Eye (tissue), 1 donor: ENCODE measurements around the gene SNTG2.
"Not testable (repeated sequence)": the region's sequence is repeated elsewhere in the genome, so short reads cannot be mapped to it uniquely, and the experiment has no call there.

Source experiments
- DNase-seq: peaks from one replicate; pipeline ENCODE4 v3.0.0-alpha.2; 2015

The SNTG2 gene

DNA sequence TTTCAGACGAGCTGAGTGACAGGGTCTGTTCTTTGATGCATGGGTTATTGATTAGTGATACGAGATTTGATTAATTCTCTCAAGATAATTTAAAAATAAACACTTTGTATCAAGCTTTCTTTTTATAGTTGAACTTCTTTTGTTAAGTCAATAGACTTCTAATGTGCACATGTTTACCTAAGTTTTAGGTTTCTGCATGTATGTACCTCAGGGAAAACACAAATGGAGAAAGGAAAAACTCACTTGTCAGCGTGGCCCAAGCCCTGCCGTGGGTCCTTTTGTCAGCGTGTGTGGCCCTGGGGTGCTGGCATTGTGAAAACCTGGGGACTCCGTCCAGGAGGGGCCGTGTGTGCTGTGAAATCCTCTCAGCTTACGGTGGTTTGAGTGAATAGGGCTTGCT lies 153.7 kb downstream of the SNTG2 start:
- DNase-seq: no peak

DNA sequence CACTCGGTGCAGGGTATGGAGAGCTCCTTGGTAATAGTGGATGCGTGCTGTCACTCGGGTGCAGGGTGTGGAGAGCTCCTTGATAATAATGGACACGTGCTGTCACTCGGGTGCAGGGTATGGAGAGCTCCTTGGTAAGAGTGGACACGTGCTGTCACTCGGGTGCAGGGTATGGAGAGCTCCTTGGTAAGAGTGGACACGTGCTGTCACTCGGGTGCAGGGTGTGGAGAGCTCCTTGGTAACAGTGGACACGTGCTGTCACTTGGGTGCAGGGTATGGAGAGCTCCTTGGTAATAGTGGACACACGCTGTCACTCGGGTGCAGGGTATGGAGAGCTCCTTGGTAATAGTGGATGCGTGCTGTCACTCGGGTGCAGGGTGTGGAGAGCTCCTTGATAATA lies 155.7 kb downstream of the SNTG2 start:
- DNase-seq: not testable (repeated sequence)

DNA sequence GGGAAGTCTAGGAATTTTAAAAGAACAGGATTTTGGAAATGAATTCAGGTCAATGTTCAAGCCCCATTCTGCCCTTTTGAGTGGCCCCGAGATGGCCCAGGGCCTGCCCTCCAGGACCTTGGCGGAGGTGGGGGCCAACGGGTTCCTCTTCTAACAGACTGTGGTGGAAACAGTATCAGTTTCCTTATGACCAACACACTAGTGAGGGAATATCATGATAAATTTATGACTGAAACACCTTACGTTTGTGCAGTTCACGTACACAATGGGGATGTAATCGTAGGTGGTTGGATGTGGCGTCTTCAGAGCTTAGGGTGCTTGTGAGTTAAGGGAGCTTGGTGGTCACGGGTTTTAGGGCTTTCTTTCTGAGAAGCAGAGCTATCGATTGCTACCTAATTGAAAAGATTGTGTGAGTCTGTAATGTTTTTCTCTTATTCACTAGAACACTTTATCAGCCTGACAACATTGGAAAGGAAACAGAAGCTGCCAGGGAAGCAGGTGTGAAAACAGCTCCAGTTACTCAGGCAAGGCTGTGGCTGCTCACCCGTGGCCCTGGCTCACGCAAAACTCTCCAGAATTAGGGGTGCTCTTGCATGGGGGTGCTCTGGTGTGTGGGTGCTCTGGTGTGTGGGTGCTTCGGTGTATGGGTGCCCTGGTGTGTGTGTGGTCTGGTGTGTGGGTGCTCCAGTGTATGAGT lies 165.3 kb downstream of the SNTG2 start:
- DNase-seq: no peak

DNA sequence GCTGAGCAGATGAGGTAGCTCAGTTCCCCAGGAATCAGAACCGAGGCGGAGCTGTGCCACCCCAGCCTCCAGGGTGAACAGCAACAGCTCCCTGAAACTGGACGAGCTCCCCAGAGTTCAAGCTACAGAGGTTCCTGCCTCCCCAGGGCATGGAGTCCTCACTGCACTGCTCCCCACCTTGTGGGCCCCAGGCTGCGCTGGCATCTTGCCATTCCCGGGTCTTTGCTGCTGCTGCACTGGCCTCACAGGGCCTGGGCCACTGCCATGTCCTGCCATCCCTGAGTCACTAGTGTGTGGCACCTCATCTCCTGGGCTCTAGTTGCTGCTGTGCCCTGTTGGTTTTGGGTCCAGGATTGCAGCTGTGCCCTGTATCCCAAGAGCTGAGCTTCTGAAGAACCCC lies 166.9 kb downstream of the SNTG2 start:
- no peak for DNase-seq

DNA sequence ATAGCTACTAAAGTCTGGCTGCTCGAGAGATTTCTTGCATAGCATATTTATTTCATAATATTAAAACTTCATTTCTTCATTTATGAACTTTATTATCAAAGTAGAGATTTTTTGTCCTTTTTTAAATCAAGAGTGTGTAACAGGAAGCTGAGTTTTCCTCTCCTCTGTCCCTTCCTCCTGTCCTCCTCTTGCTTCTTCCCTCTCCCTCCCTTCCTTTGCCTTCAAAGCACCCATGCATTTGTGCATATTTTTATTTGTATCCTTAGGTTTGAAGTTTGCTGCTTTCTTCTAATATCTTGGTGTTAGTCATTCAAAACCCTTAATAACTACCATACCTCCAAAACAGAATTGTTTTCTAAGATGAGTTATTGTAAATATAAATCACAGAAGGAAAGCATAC lies 174.6 kb downstream of the SNTG2 start:
- no peak for DNase-seq

DNA sequence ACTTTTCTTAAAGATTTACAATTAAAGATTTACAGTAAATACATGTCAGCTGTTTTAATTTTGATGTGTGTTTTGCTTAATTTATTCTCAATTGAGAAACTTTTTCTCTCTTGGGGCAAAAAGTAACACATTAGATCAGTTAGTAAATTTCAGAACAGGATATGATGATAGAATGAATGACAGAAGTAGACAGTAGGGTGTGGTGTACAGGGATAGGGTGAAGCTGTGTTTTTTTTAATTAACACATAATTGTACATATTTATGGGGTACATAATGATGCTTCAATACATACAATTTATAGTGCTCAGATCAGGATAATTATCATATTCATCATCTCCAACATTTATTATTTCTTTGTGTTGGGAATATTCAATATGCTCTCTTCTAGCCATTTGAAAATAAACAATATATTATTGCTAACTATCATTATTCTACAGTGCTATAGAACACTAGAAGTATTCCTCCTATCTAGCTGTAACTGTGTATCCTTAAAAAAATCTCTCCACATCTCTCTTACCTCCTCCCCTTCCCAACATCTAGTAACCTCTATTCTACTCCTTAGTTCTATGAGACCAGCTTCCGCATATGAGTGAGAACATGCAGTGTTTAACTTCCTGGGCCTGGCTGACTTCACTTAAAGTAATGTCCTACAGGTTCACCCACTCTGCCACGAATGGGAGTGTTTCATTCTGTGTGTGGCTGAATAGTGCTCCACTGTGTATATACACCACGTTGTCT lies 175.2 kb downstream of the SNTG2 start:
- no peak for DNase-seq

DNA sequence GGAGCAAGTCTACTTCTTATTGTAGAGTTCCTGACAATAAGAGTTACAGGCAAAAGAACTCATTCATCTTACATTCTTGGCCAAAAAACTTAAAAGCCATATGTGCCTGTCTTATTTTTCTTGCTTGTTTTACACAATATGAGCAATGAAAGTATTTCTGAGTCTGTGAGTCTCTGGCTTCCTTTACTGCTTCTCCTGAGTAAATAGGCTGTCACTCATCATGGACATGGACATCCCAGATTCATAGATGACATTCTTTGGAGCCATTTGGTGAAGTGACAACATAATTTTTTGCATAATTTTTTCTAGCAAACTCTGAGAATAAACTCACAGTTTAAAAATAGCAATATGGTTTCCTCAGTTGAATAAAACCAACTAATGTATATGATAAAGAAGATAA lies 179.3 kb downstream of the SNTG2 start:
- no peak for DNase-seq

DNA sequence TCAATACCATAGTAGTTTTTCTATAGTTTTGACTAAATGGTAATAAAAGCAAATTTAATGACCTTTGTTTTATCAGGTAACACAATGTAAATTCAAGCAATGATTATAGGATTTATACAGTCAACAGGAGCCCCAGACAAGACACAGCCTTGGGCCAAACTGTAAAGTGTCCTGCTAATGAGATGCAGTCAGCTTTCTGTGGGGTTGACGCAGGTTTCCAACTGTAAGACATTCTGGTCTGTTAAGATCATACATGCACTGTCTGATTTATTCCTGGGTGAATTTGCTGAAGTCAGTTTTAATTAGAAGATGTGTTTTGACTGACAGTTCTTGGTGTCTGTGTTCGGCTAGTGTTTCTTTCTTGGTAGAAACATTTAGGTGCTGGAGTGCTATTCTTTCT lies 180.3 kb downstream of the SNTG2 start:
- DNase-seq: no peak

DNA sequence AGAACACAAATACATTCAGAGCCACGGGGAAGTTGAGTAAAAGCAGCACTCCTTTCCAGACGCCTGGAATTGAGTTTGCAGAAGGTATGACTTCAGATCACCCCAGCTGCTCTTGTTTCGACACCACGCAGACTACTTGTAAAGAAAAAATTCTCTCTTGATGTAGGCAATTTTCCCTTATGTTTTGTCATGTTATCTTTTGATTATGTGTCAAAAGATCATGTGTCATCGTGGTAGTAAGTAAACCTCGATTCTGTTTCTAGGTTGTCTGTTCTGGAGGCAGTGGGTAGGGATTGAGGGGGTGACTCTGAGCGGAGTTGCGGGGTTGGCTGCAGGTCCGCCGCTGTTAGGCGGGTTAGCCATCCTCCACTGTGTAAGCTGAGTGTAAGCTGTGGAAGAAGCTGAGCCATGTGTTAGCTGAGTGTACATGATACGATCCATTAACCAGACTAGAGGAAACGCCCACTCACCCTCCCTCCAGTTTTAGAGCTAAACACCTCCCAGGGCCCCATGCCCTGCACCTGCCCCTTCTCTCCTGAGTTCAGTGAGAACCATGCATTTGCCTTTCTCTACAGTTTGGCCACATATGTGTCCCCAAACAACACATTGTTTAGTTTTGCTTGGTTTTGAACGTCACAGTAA lies 181.8 kb downstream of the SNTG2 start:
- peak; percentile 12 for DNase-seq

DNA sequence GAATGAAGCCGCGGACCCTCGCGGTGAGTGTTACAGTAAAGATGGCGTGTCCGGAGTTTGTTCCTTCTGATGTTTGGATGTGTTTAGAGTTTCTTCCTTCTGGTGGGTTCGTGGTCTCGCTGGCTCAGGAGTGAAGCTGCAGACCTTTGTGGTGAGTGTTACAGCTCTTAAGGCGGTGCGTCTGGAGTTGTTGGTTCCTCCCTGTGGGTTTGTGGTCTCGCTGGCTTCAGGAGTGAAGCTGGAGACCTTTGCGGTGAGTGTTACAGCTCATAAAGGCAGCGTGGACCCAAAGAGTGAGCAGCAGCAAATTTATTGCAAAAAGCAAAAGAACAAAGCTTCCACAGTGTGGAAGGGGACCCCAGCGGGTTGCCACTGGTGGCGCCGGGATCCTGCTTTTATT lies 183.2 kb downstream of the SNTG2 start:
- DNase-seq: not testable (repeated sequence)

DNA sequence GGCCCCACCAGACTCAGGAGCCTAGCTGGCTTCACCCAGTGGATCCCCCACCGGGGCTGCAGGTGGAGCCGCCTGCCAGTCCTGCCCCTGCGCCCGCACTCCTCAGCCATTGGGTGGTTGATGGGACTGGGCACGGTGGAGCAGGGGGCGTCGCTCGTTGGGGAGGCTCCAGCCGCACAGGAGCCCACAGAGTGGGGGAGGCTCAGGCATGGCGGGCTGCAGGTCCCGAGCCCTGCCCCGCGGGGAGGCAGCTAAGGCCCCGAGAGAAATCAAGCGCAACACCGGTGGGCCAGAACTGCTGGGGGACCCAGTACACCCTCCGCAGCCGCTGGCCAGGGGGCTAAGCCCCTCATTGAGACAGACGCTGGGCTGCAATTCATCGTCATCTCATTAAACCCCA lies 184.0 kb downstream of the SNTG2 start:
- no peak for DNase-seq

DNA sequence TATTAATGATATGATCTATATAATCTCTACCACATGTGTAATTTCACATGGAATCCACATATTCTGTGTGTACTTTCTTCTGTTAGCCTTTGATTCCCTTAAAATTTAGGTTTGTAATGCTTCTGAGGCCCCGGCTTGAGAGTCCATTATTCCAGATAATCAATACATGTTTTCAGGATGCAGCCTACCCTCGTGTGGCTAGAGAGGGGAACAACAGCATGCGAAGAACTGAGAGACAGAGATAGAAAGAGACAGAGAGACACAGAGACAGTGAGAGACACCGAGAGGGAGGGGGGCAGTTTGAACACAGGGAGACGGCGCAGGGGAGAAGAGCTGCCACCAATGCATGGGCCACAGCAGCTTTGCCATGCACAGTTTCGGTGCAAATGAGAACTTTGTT lies 185.4 kb downstream of the SNTG2 start:
- DNase-seq: peak; percentile 29

DNA sequence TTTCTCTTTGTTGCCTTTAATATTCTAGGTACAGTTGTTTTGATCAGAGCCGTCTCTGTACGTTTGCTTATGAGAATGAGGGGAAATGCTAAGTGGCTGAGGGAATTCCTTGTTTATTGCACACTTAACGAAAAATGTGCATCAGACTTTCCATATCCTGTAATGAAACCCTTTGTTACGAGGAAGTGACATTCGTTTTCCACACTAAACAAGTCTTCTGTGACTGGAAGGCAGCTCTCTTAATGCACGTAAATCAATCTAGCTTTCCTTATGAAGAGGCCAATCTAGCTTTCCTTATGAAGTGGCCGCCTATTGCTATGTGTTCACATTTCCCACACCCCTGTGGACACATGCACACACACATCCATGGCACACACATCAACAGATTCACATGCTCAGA lies 186.2 kb downstream of the SNTG2 start:
- no peak for DNase-seq

DNA sequence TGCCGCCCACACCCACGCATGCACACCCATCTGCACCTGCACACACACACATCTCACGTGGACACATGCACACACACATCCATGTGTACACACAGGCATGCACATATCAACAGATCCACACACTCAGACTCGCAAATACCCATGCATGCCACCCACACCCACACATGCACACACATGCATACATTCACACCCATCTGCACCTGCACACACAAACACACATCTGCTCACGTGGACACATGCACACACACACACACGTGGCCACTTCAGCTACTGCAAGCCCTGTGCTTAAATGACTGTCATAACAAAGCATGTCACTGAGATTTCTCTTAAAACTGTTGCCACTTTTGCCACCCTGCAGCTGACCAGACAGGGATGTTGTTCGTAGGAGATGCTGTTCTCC lies 186.6 kb downstream of the SNTG2 start:
- no peak for DNase-seq

DNA sequence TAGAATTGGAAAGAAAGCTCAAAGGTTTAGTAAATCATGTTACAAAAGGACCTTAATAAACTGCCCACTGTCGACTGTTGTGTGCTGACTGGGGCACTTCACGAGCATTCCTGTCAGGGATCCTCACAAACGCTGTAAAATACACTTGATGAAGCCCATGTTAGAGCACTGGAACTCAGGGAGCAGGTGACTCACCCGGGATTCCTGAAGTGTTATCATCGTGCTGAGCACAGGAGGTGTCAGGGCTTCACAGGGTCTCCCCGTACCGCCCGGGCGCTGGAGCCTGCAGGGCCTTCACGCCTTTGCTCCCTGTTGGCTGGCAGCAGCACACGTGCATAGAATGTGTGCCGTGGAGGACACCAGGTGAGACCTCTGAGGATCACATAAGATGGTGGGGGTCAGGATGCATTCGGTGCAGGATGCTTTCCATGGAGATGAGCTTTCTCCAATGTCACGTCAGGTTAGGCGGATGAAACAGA lies 187.3 kb downstream of the SNTG2 start:
- DNase-seq: peak; percentile 43

DNA sequence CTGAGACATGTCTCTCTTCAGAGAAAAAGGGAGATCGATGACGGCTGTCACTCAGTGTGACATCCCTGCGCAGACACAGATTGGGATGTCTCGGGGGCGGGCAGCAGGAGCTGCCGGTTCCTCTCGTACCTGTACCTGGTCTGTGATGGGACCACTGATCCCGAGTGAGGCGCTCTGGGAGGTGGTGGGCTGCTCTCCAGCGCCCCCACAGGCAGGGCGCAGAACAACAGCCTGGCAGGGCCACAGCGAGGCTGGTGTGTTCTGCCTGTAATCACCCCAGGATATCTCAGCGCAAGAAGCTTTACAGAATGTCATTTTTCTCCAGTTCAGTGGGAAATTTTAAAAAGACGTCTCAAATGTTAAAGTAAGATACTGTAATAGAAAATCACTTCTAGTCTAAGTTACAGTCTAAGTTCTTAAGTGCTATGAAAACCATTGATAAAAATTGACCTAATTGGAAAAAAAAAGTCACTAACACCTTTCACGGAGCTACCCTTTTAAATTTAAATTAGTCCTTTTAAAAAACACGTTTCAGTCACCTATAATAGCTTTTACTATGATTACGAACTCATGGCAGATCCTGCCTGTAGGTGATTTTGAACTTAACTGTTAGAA lies 189.8 kb downstream of the SNTG2 start:
- DNase-seq: peak; percentile 65

DNA sequence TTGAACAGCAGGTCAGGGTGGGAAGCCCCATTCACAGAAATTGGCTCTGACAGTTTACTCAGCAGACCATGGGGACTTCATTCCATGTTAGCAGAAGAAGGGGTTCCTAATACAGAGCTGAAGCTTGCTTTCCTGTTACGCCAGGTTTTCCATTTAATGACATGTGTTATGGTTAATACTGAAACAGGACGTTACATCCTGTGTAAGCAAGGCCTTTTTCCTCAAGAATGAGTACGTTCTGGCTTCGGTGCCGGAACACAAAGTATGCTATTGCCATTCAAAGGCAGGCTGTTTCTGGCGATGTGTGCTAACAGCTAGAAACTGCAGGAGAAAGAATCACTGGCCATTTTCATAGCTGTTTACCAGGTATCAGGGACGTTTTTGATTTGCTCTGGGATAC lies 190.4 kb downstream of the SNTG2 start:
- DNase-seq: no peak

DNA sequence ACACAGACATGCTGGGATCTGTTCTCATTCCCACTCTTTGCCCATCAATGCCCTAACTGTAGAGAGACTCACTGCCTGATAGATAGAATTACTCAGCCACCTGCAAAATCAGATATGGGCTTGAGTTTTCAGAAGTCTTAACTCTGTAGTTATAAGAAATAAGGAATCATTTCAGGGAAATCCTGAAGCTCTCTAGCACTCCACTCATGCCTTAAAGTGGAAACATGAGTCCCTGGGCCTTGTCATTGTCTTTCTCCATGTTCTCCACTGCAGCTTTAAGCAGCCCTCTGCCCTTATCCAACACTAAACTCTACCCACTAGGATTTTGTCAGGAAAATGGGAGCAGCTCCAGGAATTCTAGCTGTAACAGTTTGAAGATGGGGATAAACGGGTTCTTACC lies 192.5 kb downstream of the SNTG2 start:
- no peak for DNase-seq

DNA sequence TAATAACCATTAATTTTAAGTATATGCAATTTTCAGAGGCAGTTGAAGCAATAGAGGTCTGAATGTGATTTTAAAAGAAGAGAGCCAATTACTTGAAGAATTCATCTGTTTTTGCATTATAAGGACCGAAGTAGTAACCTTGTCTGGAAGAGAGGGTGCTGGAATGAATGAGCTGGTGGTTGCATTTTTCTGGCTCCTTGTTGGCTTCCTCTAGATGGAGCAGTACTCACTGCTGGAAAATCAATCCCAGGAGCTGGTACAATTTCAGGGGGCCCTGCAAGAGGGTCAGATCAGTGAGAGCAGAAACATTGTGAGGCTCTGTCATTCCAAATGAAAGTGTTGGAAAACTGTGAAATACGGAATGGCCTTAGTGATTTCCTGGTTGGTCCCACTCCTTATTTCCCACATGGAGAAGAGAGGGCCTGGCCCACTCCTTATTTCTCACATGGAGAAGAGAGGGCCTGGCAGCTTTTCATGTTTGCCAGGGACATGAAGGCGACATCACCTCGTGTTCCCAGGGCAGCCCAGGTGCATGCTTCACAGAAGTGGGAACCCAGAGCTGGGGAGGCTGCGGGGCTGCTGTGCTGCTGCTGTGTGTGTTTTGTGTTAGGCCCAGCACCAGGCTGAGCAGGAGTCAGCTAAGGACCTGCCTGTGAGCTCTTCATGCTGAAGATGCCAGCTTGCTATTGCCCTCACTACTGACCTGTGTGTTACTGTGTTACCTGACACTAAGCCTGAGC lies 197.4 kb downstream of the SNTG2 start:
- no peak for DNase-seq

DNA sequence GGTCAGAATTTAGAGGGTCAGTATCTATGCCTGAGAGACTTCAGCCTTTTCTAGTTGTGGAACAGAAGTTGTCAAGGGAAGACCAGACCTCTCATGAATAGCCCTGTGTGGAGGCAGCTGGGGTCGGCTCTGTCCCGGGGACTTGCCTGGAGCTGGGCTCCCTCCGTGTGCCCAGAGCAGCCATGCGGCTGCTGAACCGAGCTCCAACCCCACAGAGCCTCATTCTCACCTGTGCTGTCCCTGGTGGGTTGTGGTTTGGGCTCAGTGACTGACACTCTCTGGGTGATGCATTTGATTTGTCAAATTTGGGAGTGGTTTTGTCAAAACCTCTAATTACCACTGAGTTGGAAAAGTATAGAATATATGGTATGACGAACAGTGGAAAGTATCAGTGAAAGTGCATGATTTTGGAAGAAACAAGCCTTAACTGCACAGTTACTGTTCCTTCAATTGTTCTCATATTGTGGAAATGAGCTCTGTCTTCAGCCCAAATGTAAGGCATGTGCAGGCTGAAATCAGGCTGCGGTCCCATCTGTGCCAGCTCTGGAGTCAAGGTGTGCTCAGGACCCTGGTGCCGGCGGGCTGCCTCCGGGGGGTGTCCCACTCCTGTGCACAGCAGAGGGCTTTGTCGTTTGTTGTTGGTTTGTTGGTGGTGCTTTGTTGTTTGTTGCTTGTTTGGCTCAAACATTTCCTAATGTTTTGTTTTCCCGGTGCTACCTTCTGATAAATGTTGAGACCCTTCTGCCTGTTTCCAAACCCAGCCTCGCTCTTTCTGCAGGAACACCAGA lies 200.3 kb downstream of the SNTG2 start:
- no peak for DNase-seq

DNA sequence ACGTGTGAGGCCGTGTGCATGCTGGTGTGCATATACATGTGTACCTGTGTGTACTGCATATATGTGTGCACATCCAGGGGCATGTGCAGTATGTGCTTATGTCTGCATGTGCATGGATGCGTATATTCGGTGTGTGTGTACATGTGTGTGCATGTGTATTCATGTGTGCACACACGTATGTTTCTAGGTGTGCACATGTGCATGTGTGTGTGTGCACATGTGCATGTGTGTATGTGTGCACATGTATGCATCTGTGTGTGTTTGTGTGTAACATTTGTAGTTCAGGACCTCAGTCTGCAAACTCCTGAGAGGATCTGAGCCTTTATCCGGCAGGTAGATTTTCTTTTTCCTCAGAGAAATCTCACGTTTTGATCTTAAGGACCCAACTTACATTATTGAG lies 201.7 kb downstream of the SNTG2 start:
- DNase-seq: no peak

DNA sequence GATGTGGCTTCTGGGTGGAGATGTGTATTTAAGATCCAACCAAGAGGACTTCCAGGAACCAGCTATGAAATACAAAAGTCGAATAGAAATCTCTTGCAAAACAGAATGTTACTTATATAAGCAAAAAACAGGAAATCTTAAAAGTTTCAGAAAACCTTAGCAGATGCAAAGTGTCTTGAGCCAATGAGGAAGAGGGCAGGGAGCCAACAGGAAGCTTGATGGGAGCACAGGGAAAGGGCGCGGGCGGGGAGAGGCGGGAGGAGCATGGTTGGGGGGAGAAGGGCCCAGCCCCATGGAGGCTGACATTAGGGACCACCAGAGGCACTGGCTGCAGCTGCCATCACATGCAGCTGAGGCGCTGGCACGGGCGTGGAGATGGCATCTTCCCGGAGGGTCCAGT lies 203.3 kb downstream of the SNTG2 start:
- DNase-seq: no peak
